Fibroblast of lung (primary cell): ENCODE measurements around the gene NARF.

ENCODE experiments used
- CTCF ChIP-seq, 2 donors: IDR thresholded peaks in 1 of 2; conservative IDR thresholded peaks in 1 of 2; 1 replicate in 1 of 2; 2 replicates in 1 of 2; pipeline ENCODE4 v1.5.1; 2011 to 2012; ENCODE audit warnings: low read length in 2 of 2, control low read depth in 1 of 2, inconsistent platforms in 1 of 2, low read depth in 1 of 2, mild to moderate bottlenecking in 1 of 2
- EZH2 ChIP-seq: IDR thresholded peaks from 2 replicates; pipeline ENCODE4 v1.5.1; 2012; ENCODE audit warnings: low read length, control low read depth, mild to moderate bottlenecking; ENCODE audit errors: missing control alignments

GRCh38 chr17:82443465-82444283 lies 14.9 kb upstream of the NARF start:
- TF ChIP-seq CTCF (conservative IDR thresholded peaks at IDR 0.05 in 1 of 2, IDR thresholded peaks at IDR 0.05 in 1 of 2; ENCODE audit: low read depth in 1 of 2, low read length in 2 of 2) (no peak), EZH2 (no peak)
